Endothelial cell of umbilical vein (primary cell): ENCODE measurements around the gene TMEFF1. TPM values are rescaled to one million over a fixed set of nuclear protein-coding genes. Genes with fewer than 3 reads are reported as not detected.

Experiments used
- BruUV-seq: library from RNA; stranded (reverse); fragments of 400-500 nt; replicated peaks from 2 replicates; lab custom pipeline; 2021; lab: Mats Ljungman, UMichigan
- CTCF ChIA-PET: fragments of 300-600, 350-600 bp; sonication (Branson Sonifier 250); formaldehyde crosslinking; loops from one replicate; lab custom pipeline; 2021; ENCODE audit warnings: antibody characterized with exemption, inconsistent platforms; lab: Charles Lee
- POLR2A ChIA-PET: fragments of 300-600, 350-600 bp; sonication (Branson Sonifier 250); formaldehyde crosslinking; loops from one replicate; lab custom pipeline; 2021; ENCODE audit warnings: antibody characterized with exemption, inconsistent platforms; lab: Charles Lee
- DNase-seq: peaks from one replicate; pipeline ENCODE4 v3.0.0-alpha.2; 2011; ENCODE audit warnings: low read depth, low spot score
- FAIRE-seq: peaks from 2 replicates; lab custom pipeline; 2011; peaks lifted over from hg19 to GRCh38; lab: Jason Lieb, UNC
- H2AFZ ChIP-seq: 2 replicates; pipeline ENCODE4 v1.6.0; 2012; ENCODE audit warnings: low read depth, low read length, control low read depth, inconsistent platforms
- H3K27ac ChIP-seq: 2 replicates; pipeline ENCODE4 v1.5.1; 2011; ENCODE audit warnings: low read depth, mild to moderate bottlenecking, control low read depth, low read length, moderate library complexity; ENCODE audit not compliant: insufficient read depth
- H3K27me3 ChIP-seq, 2 experiments: 2 replicates each; pipeline versions ENCODE4 v1.6.0 to v1.6.1; 2011; ENCODE audit warnings: low read length in 2 of 2, mixed read lengths in 1 of 2; ENCODE audit not compliant: control insufficient read depth in 2 of 2, insufficient read depth in 2 of 2
- H3K36me3 ChIP-seq, 2 experiments: 2 replicates in 1 of 2; 3 replicates in 1 of 2; pipeline ENCODE4 v1.5.1; 2011; ENCODE audit warnings: low read length in 2 of 2, mild to moderate bottlenecking in 1 of 2, moderate library complexity in 1 of 2; ENCODE audit not compliant: control insufficient read depth in 2 of 2, insufficient read depth in 2 of 2; ENCODE audit errors: extremely low read depth in 1 of 2
- H3K4me1 ChIP-seq: 3 replicates; pipeline ENCODE4 v1.5.1; 2011; ENCODE audit warnings: mild to moderate bottlenecking, low read length; ENCODE audit not compliant: control insufficient read depth, insufficient read depth; ENCODE audit errors: extremely low read depth
- H3K4me2 ChIP-seq: 2 replicates; pipeline ENCODE4 v1.6.1; 2011; ENCODE audit warnings: low read length, control low read depth, mixed read lengths; ENCODE audit not compliant: insufficient read depth
- H3K4me3 ChIP-seq, 3 experiments: fragments of 200-600 bp in 1 of 3; sonication (generic), shearing (Covaris generic) in 1 of 3; replicated peaks in 1 of 3; 2 replicates each; pipeline ENCODE4 v1.5.1; 2011 to 2016; ENCODE audit warnings: control low read depth in 3 of 3, low read length in 3 of 3, mild to moderate bottlenecking in 2 of 3, inconsistent platforms in 1 of 3, low read depth in 1 of 3, moderate library complexity in 1 of 3; ENCODE audit not compliant: insufficient read depth in 1 of 3
- H3K79me2 ChIP-seq: 2 replicates; pipeline ENCODE4 v1.6.0; 2012; ENCODE audit warnings: low read length, inconsistent platforms; ENCODE audit not compliant: control insufficient read depth, insufficient read depth
- H3K9ac ChIP-seq: replicated peaks from 2 replicates; pipeline ENCODE3; 2011; ENCODE audit warnings: low read length, control low read depth; ENCODE audit not compliant: insufficient read depth; ENCODE audit errors: extremely low read depth
- H3K9me1 ChIP-seq: replicated peaks from 3 replicates; pipeline ENCODE4 v1.6.0; 2011; ENCODE audit warnings: mild to moderate bottlenecking, low read length; ENCODE audit not compliant: control insufficient read depth, insufficient read depth; ENCODE audit errors: extremely low read depth
- H3K9me3 ChIP-seq: replicated peaks from 2 replicates; pipeline ENCODE4 v1.5.1; 2012; ENCODE audit warnings: low read length, inconsistent platforms; ENCODE audit not compliant: control insufficient read depth, insufficient read depth
- H4K20me1 ChIP-seq: replicated peaks from 2 replicates; pipeline ENCODE3; 2011; ENCODE audit warnings: mild to moderate bottlenecking, low read length; ENCODE audit not compliant: control insufficient read depth, insufficient read depth; ENCODE audit errors: extremely low read depth
- CTCF ChIP-seq, 2 donors: IDR thresholded peaks; 1 replicate in 1 of 2; 2 replicates in 1 of 2; pipeline ENCODE4 v1.5.1; 2011; ENCODE audit warnings: low read length in 2 of 2, mild to moderate bottlenecking in 2 of 2, moderate library complexity in 2 of 2, control low read depth in 1 of 2, inconsistent platforms in 1 of 2, low read depth in 1 of 2; ENCODE audit not compliant: insufficient read depth in 1 of 2; ENCODE audit errors: extremely low read depth in 1 of 2
- EZH2 ChIP-seq: IDR thresholded peaks from 2 replicates; pipeline ENCODE4 v1.6.1; 2012; ENCODE audit warnings: borderline replicate concordance, low read depth, mild to moderate bottlenecking, moderate library complexity, low read length, inconsistent platforms; ENCODE audit not compliant: severe bottlenecking
- FOS ChIP-seq: IDR thresholded peaks from 2 replicates; pipeline ENCODE4 v1.6.1; 2011; ENCODE audit warnings: mild to moderate bottlenecking, low read length, moderate library complexity, borderline replicate concordance; ENCODE audit not compliant: insufficient read depth
- GATA2 ChIP-seq: IDR thresholded peaks from 2 replicates; pipeline ENCODE4 v1.7.0; 2011; ENCODE audit warnings: low read depth, mild to moderate bottlenecking, moderate library complexity, mixed read lengths, low read length; ENCODE audit not compliant: insufficient read length, insufficient read depth
- JUN ChIP-seq: IDR thresholded peaks from 2 replicates; pipeline ENCODE4 v1.6.1; 2011; ENCODE audit warnings: borderline replicate concordance, low read depth; ENCODE audit not compliant: insufficient read length, insufficient read depth
- MAX ChIP-seq: IDR thresholded peaks from 2 replicates; pipeline ENCODE4 v1.6.1; 2011; ENCODE audit not compliant: insufficient read depth, insufficient read length
- MYC ChIP-seq: IDR thresholded peaks from one replicate; pipeline ENCODE4 v1.6.1; 2011; ENCODE audit warnings: mild to moderate bottlenecking, low read depth, low read length
- POLR2A ChIP-seq: IDR thresholded peaks from 2 replicates; pipeline ENCODE4 v1.6.1; 2012; ENCODE audit warnings: low read depth, mild to moderate bottlenecking, control low read depth, low read length
- dilution Hi-C: fragments of 300-500 bp; cut with MboI; formaldehyde crosslinking; loops from one replicate; pipeline ENCODE4 v1.15.0; 2019; ENCODE audit warnings: low sequenced_read_pairs; ENCODE audit not compliant: extremely low pct_ligation_motif_present
- intact Hi-C: fragments of 100-400 bp; cut with micrococcal nuclease; formaldehyde crosslinking; loops from one replicate; pipeline ENCODE4 v1.10.0; 2022
- polyA plus RNA-seq, 4 experiments: library from polyadenylated mRNA; depleted of rRNA in 3 of 4; stranded (reverse) in 3 of 4; unstranded in 1 of 4; fragments of >200 nt; gene quantifications; 2 replicates each; pipeline versions ENCODE4 v1.2.1 to v1.2.3, GENCODE V29; 2011 to 2012; ENCODE audit warnings: missing spikeins in 1 of 4
- total RNA-seq: library from RNA; stranded (reverse); gene quantifications from 2 replicates; pipeline ENCODE4 v1.2.3, GENCODE V29; 2021

TMEFF1 gene
- total and polyA plus RNA-seq, 2 donors (not counting 3 experiments of a cell fraction or from before 2014, with no cell fraction given): 3.0 to 14.6 TPM

GRCh38 chr9:100432736-100433135 is 40.2 kb upstream of the TMEFF1 start:
- Histone ChIP-seq H3K79me2 (peaks cover 91% of the 10 kb centered on the region), H2AFZ (no peak overlapping the region), H3K27me3 (no peaks in the 10 kb centered on the region), H4K20me1 (peaks cover 8% of the 10 kb centered on the region), H3K9ac (no peak overlapping the region), H3K36me3 (no peaks in the 10 kb centered on the region), H3K4me2 (no peak overlapping the region), H3K4me3 (no peak overlapping the region), H3K27ac (no peak overlapping the region), H3K9me1 (no peaks in the 10 kb centered on the region), H3K4me1 (peaks cover 26% of the 10 kb centered on the region), H3K9me3 (no peaks in the 10 kb centered on the region)
- FAIRE-seq: no peak
- no peak for DNase-seq
- TF ChIP-seq GATA2 (no peak), MAX (no peak), MYC (no peak)
- no TSS peak for BruUV-seq
- ChIA-PET POLR2A (no interaction called here), CTCF (no interaction called here)
- intact Hi-C loops (no loop called here), dilution Hi-C loops (loop anchor here (25.0 kb wide), 1 partner anchor 95 kb away; no protein-coding TSS in a partner anchor)

DNA sequence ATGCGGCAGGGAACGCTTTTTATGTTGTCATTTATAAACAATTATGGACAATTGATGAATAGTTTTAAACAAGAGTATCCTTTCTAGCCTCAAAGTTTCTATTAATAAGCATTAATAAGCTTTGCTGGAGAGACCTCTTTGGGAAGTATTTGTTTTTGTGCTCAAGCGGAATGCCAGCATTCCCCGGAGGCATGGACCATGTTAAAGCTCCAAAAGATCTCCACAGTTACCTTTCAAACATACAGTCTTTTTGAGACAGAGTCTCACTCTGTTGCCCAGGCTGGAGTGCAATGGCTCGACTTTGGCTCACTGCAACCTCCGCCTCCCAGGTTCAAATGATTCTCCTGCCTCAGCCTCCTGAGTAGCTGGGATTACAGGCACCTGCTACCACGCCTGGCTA is 36.4 kb upstream of the TMEFF1 start:
- Histone ChIP-seq H2AFZ (no peak overlapping the region), H3K9me3 (no peaks in the 10 kb centered on the region), H3K4me1 (no peaks in the 10 kb centered on the region), H3K9me1 (no peaks in the 10 kb centered on the region), H4K20me1 (peaks cover 10% of the 10 kb centered on the region), H3K4me2 (no peak overlapping the region), H3K79me2 (peaks cover 96% of the 10 kb centered on the region), H3K36me3 (no peaks in the 10 kb centered on the region), H3K27ac (no peak overlapping the region), H3K4me3 (no peak overlapping the region), H3K9ac (no peak overlapping the region), H3K27me3 (no peaks in the 10 kb centered on the region)
- FAIRE-seq (no peak), DNase-seq (no peak)
- dilution Hi-C loops (loop anchor here (25.0 kb wide), 1 partner anchor 99 kb away; no protein-coding TSS in a partner anchor), intact Hi-C loops (loop anchor here (5.0 kb wide), 1 partner anchor 114 kb away; no protein-coding TSS in a partner anchor)
- TF ChIP-seq POLR2A (no peak), JUN (no peak), EZH2 (no peak), MAX (no peak), FOS (no peak), CTCF (IDR thresholded peaks at IDR 0.05; ENCODE audit: extremely low read depth in 1 of 2, insufficient read depth in 1 of 2, low read depth in 1 of 2, low read length in 2 of 2) (no peak), MYC (no peak)
- POLR2A ChIA-PET: no interaction called here
- CTCF ChIA-PET: interaction anchor here (1.2 to 2.9 kb wide), 6 partner anchors 10 to 115 kb away, joined by 3 to 27 read pairs (median 6); partner anchors contain the start of genes MSANTD3 and TMEFF1
- BruUV-seq: no TSS peak
